Testis (tissue), 3 donors: ENCODE measurements around the gene PKHD1. TPM values are rescaled to one million over a fixed set of nuclear protein-coding genes. Genes with fewer than 3 reads are reported as not detected.

Experiments used
- DNase-seq: peaks from one replicate; pipeline ENCODE4 v3.0.0-alpha.2; 2019
- H3K27ac ChIP-seq, 2 donors: fragments of 200-600 bp; sonication (generic); one replicate each; pipeline ENCODE4 v1.5.1; 2019
- H3K27me3 ChIP-seq: fragments of 200-600 bp; sonication (generic); one replicate; pipeline ENCODE4 v1.5.1; 2019
- H3K36me3 ChIP-seq: fragments of 200-600 bp; sonication (generic); one replicate; pipeline ENCODE4 v1.5.1; 2017; ENCODE audit warnings: low read depth; ENCODE audit errors: missing control alignments
- H3K4me1 ChIP-seq: fragments of 200-600 bp; sonication (generic); one replicate; pipeline ENCODE4 v1.5.1; 2019
- H3K4me3 ChIP-seq, 2 donors: fragments of 200-600 bp; sonication (generic); one replicate each; pipeline ENCODE4 v1.5.1; 2017 to 2019
- H3K9me3 ChIP-seq: fragments of 200-600 bp; sonication (generic); one replicate; pipeline ENCODE4 v1.5.1; 2017
- CTCF ChIP-seq, 3 experiments: fragments of 450-650 bp in 2 of 3; fragments of 200-600 bp in 1 of 3; sonication (generic) in 1 of 3; IDR thresholded peaks; one replicate each; pipeline ENCODE4 v1.5.1; 2016 to 2019; ENCODE audit warnings: antibody characterized with exemption in 3 of 3, mild to moderate bottlenecking in 2 of 3, moderate library complexity in 1 of 3
- POLR2A ChIP-seq: fragments of 450-650 bp; IDR thresholded peaks from one replicate; pipeline ENCODE4 v1.6.1; 2017; ENCODE audit warnings: antibody characterized with exemption, mild to moderate bottlenecking, moderate library complexity
- WGBS, 2 donors: methylation state at CpG; one replicate each; pipeline ENCODE4 v1.1.5; 2018; 5-methylcytosine and 5-hydroxymethylcytosine counted together
- intact Hi-C: fragments of 100-400 bp; cut with DNase I; formaldehyde crosslinking; loops from one replicate; pipeline ENCODE4 v1.15.1; 2023; ENCODE audit warnings: low total_unique reads
- polyA plus RNA-seq: library from polyadenylated mRNA; stranded (reverse); fragments of 350-450 nt; fragmentation: Illumina TruSeq; extraction: RNeasy Lipid Tissue Mini Kit (QIAGEN cat#74804); gene quantifications from one replicate; pipeline ENCODE4 v1.2.3, GENCODE V29; 2014; ENCODE audit warnings: low read depth, low replicate concordance; ENCODE audit not compliant: insufficient read depth
- total RNA-seq, 2 donors: library from RNA; depleted of rRNA; stranded (reverse); fragments of >200 nt; gene quantifications; one replicate each; pipeline ENCODE4 v1.2.3, GENCODE V29; 2016

The PKHD1 gene
- total and polyA plus RNA-seq, 3 donors from 2014 or later, result 1.3 to 2.3 (median 1.7) TPM

GRCh38 chr6:52016915-52017748, 70.3 kb downstream of the PKHD1 start:
- Histone ChIP-seq H3K36me3 (no peaks in the 10 kb centered on the region), H3K27ac (no peak overlapping the region), H3K4me3 (no peak overlapping the region), H3K27me3 (no peaks in the 10 kb centered on the region), H3K9me3 (no peaks in the 10 kb centered on the region), H3K4me1 (no peaks in the 10 kb centered on the region)
- TF ChIP-seq CTCF (IDR thresholded peaks at IDR 0.05), result no peak
- no peak for TF ChIP-seq POLR2A
- intact Hi-C loops, result no loop called here
- no peak for DNase-seq
- WGBS, 2 donors, result 76 to 81% methylated on average over 14 of the region's 14 CpGs

GRCh38 chr6:52015953-52016352, 71.5 kb downstream of the PKHD1 start:
- no peaks in the 10 kb centered on the region for H3K27me3 ChIP-seq
- TF ChIP-seq POLR2A, result no peak
- no peak for TF ChIP-seq CTCF (IDR thresholded peaks at IDR 0.05)
- DNase-seq, result no peak
- no peak overlapping the region for H3K27ac ChIP-seq
- intact Hi-C loops, result no loop called here
- 80 to 81% methylated on average over 1 of the region's 1 CpG for WGBS, 2 donors
- no peaks in the 10 kb centered on the region for H3K36me3 ChIP-seq
- no peaks in the 10 kb centered on the region for H3K9me3 ChIP-seq
- no peak overlapping the region for H3K4me3 ChIP-seq
- no peaks in the 10 kb centered on the region for H3K4me1 ChIP-seq

GRCh38 chr6:52014391-52014790, 73.0 kb downstream of the PKHD1 start:
- Histone ChIP-seq H3K4me3 (no peak overlapping the region), H3K9me3 (no peaks in the 10 kb centered on the region), H3K4me1 (no peaks in the 10 kb centered on the region), H3K27ac (no peak overlapping the region), H3K36me3 (no peaks in the 10 kb centered on the region), H3K27me3 (no peaks in the 10 kb centered on the region)
- intact Hi-C loops, result no loop called here
- 86 to 88% methylated on average over 1 of the region's 1 CpG for WGBS, 2 donors
- no peak for TF ChIP-seq CTCF (IDR thresholded peaks at IDR 0.05)
- TF ChIP-seq POLR2A, result no peak
- no peak for DNase-seq

- intact Hi-C loops, result no loop called here
- H3K27ac ChIP-seq, result no peak overlapping the region
- no peaks in the 10 kb centered on the region for H3K4me1 ChIP-seq
- TF ChIP-seq CTCF (IDR thresholded peaks at IDR 0.05) (no peak), POLR2A (no peak)
- H3K27me3 ChIP-seq, result no peaks in the 10 kb centered on the region
- no peak for DNase-seq
- WGBS, 2 donors, result 76 to 85% methylated on average over 1 of the region's 1 CpG
- no peaks in the 10 kb centered on the region for H3K9me3 ChIP-seq
- H3K36me3 ChIP-seq, result no peaks in the 10 kb centered on the region
- H3K4me3 ChIP-seq, result no peak overlapping the region
Measured at GRCh38 chr6:52013035-52013434, 74.4 kb downstream of the PKHD1 start.

GRCh38 chr6:52012582-52012981, 74.8 kb downstream of the PKHD1 start:
- no peak for DNase-seq
- Histone ChIP-seq H3K27me3 (no peaks in the 10 kb centered on the region), H3K9me3 (no peaks in the 10 kb centered on the region), H3K4me3 (no peak overlapping the region), H3K4me1 (no peaks in the 10 kb centered on the region), H3K27ac (no peak overlapping the region), H3K36me3 (no peaks in the 10 kb centered on the region)
- intact Hi-C loops, result no loop called here
- TF ChIP-seq CTCF (IDR thresholded peaks at IDR 0.05) (no peak), POLR2A (no peak)
- WGBS, 2 donors, result 90 to 92% methylated on average over 4 of the region's 4 CpGs
